Aorta (tissue), 5 donors: ENCODE data around the gene TRMT112. TPM values are rescaled to one million over a fixed set of nuclear protein-coding genes. Genes with fewer than 3 reads are reported as not detected.

Experiments
- ATAC-seq: fragments of 200-7000 bp; cut with Tn5 transposase; one replicate; pipeline ENCODE4 v1.9.1; 2022; ENCODE audit warnings: moderate library complexity; ENCODE audit not compliant: low FRiP score
- DNase-seq, 2 donors: peaks; one replicate each; pipeline ENCODE4 v3.0.0-alpha.2; 2020
- H3K27ac ChIP-seq, 2 donors: one replicate each; pipeline ENCODE4 v1.5.1; 2013; ENCODE audit warnings: low read length in 2 of 2, mild to moderate bottlenecking in 2 of 2, moderate library complexity in 2 of 2, control low read depth in 1 of 2, inconsistent platforms in 1 of 2, low read depth in 1 of 2
- H3K27me3 ChIP-seq, 2 donors: one replicate each; pipeline ENCODE4 v1.6.1; 2013; ENCODE audit warnings: control low read depth in 1 of 2, low read length in 1 of 2, mild to moderate bottlenecking in 1 of 2, moderate library complexity in 1 of 2; ENCODE audit not compliant: insufficient read depth in 2 of 2, control insufficient read depth in 1 of 2
- H3K36me3 ChIP-seq, 2 donors: one replicate each; pipeline ENCODE4 v1.6.1; 2013; ENCODE audit warnings: control low read depth in 1 of 2, low read length in 1 of 2, mild to moderate bottlenecking in 1 of 2; ENCODE audit not compliant: insufficient read depth in 2 of 2, control insufficient read depth in 1 of 2
- H3K4me1 ChIP-seq, 2 donors: one replicate each; pipeline ENCODE4 v1.6.1; 2013; ENCODE audit warnings: low read length in 2 of 2, control low read depth in 1 of 2, mild to moderate bottlenecking in 1 of 2, moderate library complexity in 1 of 2; ENCODE audit not compliant: insufficient read depth in 2 of 2, control insufficient read depth in 1 of 2
- H3K4me3 ChIP-seq, 2 donors: one replicate each; pipeline ENCODE4 v1.5.1; 2013; ENCODE audit warnings: low read length in 2 of 2, control low read depth in 1 of 2, mild to moderate bottlenecking in 1 of 2
- H3K9me3 ChIP-seq: one replicate; pipeline ENCODE4 v1.6.1; 2013; ENCODE audit warnings: mild to moderate bottlenecking, low read length; ENCODE audit not compliant: control insufficient read depth
- WGBS, 2 donors: extraction: QIAGEN DNeasy Blood & Tissue Kit; methylation state at CpG; one replicate each; pipeline ENCODE4 v1.1.7; 2013; 5-methylcytosine and 5-hydroxymethylcytosine counted together
- intact Hi-C, 2 donors: fragments of 100-400 bp; cut with DNase I; formaldehyde crosslinking; loops; one replicate each; pipeline versions ENCODE4 v1.14.2 to v1.15.0; 2022
- polyA plus RNA-seq, 2 donors: library from polyadenylated mRNA; stranded (reverse); fragments of 200-250 nt; gene quantifications; one replicate each; pipeline ENCODE4 v1.2.3, GENCODE V29; 2013
- total RNA-seq, 2 donors: library from RNA; stranded (reverse); fragmentation: NEBNext Ultra II Directional; extraction: Animal tissue kit (Norgen Biotek cat#: 25700); gene quantifications; one replicate each; pipeline ENCODE4 v1.2.1, GENCODE V29; 2021
- donor health status: healthy with polysubstance abuse.
- donor health status: Bipolar disorder and iron deficiency.
- donor health status: DM: no; HTN: no; CAD: no.
- donor health status: DM: no; HTN: no; CAD: no.
- donor health status: DM: yes; HTN: yes; CAD: no.

TRMT112 gene
- total and polyA plus RNA-seq, 4 donors, result 139 to 270 (median 173) TPM

GRCh38 chr11:64343767-64344559 lies 26.6 kb upstream of the TRMT112 start:
- H3K4me1 ChIP-seq, result no peaks in the 10 kb centered on the region
- ATAC-seq (no peak), DNase-seq (no peak)
- H3K27me3 ChIP-seq, result no peaks in the 10 kb centered on the region
- H3K27ac ChIP-seq, result no peak overlapping the region
- H3K36me3 ChIP-seq, result no peaks in the 10 kb centered on the region
- intact Hi-C loops, result no loop called here
- H3K4me3 ChIP-seq, result no peak overlapping the region
- 82 to 85% methylated on average over 18 of the region's 18 CpGs for WGBS, 2 donors
- H3K9me3 ChIP-seq, result no peaks in the 10 kb centered on the region

- no peaks in the 10 kb centered on the region for H3K4me1 ChIP-seq
- H3K27me3 ChIP-seq, result no peaks in the 10 kb centered on the region
- ATAC-seq (no peak), DNase-seq (peak in 1 of 2 donors; percentile 50)
- WGBS, 2 donors, result 59 to 66% methylated on average over 24 to 29 of the region's 29 CpGs
- no peaks in the 10 kb centered on the region for H3K9me3 ChIP-seq
- intact Hi-C loops, result no loop called here
- no peak overlapping the region for H3K27ac ChIP-seq
- no peaks in the 10 kb centered on the region for H3K36me3 ChIP-seq
- no peak overlapping the region for H3K4me3 ChIP-seq
These were observed 25.7 kb upstream of the TRMT112 start for GRCh38 chr11:64342869-64343745.

- intact Hi-C loops, result no loop called here
- 21 to 22% methylated on average over 50 to 55 of the region's 55 CpGs for WGBS, 2 donors
- Histone ChIP-seq H3K4me1 (no peaks in the 10 kb centered on the region), H3K36me3 (no peaks in the 10 kb centered on the region), H3K27ac (no peak overlapping the region), H3K9me3 (no peaks in the 10 kb centered on the region), H3K4me3 (no peak overlapping the region), H3K27me3 (no peaks in the 10 kb centered on the region)
- DNase-seq (peak; percentile 93 to 97), ATAC-seq (peak; percentile 91)
These were observed 24.8 kb upstream of the TRMT112 start for GRCh38 chr11:64341851-64342791.

- Histone ChIP-seq H3K4me1 (no peaks in the 10 kb centered on the region), H3K36me3 (no peaks in the 10 kb centered on the region), H3K9me3 (no peaks in the 10 kb centered on the region), H3K27ac (no peak overlapping the region), H3K27me3 (no peaks in the 10 kb centered on the region), H3K4me3 (no peak overlapping the region)
- ATAC-seq (no peak), DNase-seq (no peak)
- intact Hi-C loops, result no loop called here
- WGBS, 2 donors, result 92 to 94% methylated on average over 21 of the region's 21 CpGs
These were observed 24.1 kb upstream of the TRMT112 start for GRCh38 chr11:64341429-64341828.

GRCh38 chr11:64340671-64341335 lies 23.4 kb upstream of the TRMT112 start:
- Histone ChIP-seq H3K27ac (no peak overlapping the region), H3K36me3 (no peaks in the 10 kb centered on the region), H3K9me3 (no peaks in the 10 kb centered on the region), H3K27me3 (no peaks in the 10 kb centered on the region), H3K4me1 (no peaks in the 10 kb centered on the region), H3K4me3 (no peak overlapping the region)
- 51 to 53% methylated on average over 31 to 33 of the region's 33 CpGs for WGBS, 2 donors
- ATAC-seq (no peak), DNase-seq (peak; percentile 74 to 89)
- intact Hi-C loops, result no loop called here

- Histone ChIP-seq H3K4me1 (no peaks in the 10 kb centered on the region), H3K27ac (no peak within 1 kb of the TSS), H3K27me3 (no peaks in the 10 kb centered on the region), H3K36me3 (no peaks in the 10 kb centered on the region), H3K4me3 (no peak within 1 kb of the TSS), H3K9me3 (no peaks in the 10 kb centered on the region)
- intact Hi-C loops, result no loop called here
- WGBS, 2 donors, result 88 to 90% methylated on average over 12 to 16 of the region's 16 CpGs
- peak in 1 of 2 donors; percentile 87 for DNase-seq
- peak; percentile 36 for ATAC-seq
These were observed 22.5 kb upstream of the TRMT112 start, which contains the start of gene CCDC88B for GRCh38 chr11:64339754-64340408. CCDC88B (plus strand) TSS chr11:64340204; CDS start chr11:64340267, 63 bp downstream.

- H3K4me1 ChIP-seq, result no peaks in the 10 kb centered on the region
- no peak overlapping the region for H3K4me3 ChIP-seq
These were observed 21.9 kb upstream of the TRMT112 start for GRCh38 chr11:64339286-64339685.

More at GRCh38 chr11:64339286-64339685, 21.9 kb upstream of the TRMT112 start:
- Histone ChIP-seq H3K9me3 (no peaks in the 10 kb centered on the region), H3K36me3 (no peaks in the 10 kb centered on the region), H3K27ac (no peak overlapping the region), H3K27me3 (no peaks in the 10 kb centered on the region)
- ATAC-seq (no peak), DNase-seq (no peak)
- intact Hi-C loops, result no loop called here
- WGBS, 2 donors, result 74 to 76% methylated on average over 4 of the region's 4 CpGs
